Left colon (tissue), 2 donors: ENCODE measurements around the gene PDE4D. TPM values are rescaled to one million over a fixed set of nuclear protein-coding genes. Genes with fewer than 3 reads are reported as not detected.
"Not testable (repeated sequence)": the region's sequence is repeated elsewhere in the genome, so short reads cannot be mapped to it uniquely, and the experiment has no call there.

ENCODE experiments used
- ATAC-seq: fragments of 200-7000 bp; cut with Tn5 transposase; one replicate; pipeline ENCODE4 v1.9.1; 2020; ENCODE audit warnings: mild to moderate bottlenecking, moderate library complexity
- DNase-seq, 2 donors: peaks; one replicate each; pipeline ENCODE4 v3.0.0-alpha.2; 2020
- intact Hi-C, 2 donors: fragments of 100-400 bp; cut with DNase I in 1 of 2; cut with micrococcal nuclease in 1 of 2; formaldehyde crosslinking; loops; one replicate each; pipeline versions ENCODE4 v1.11.2 to v1.14.0; 2022; cut with DNase I, micrococcal nuclease
- total RNA-seq, 2 donors: library from RNA; stranded (reverse); fragmentation: NEBNext Ultra II Directional; extraction: Animal tissue kit (Norgen Biotek cat#: 25700); gene quantifications; one replicate each; pipeline ENCODE4 v1.2.1, GENCODE V29; 2021
- donor health status: DM: no; HTN: no; CAD: no.
- donor health status: DM: yes; HTN: yes; CAD: no.

Gene PDE4D
- total RNA-seq, 2 donors from 2014 or later = 50.6 to 67.8 TPM

DNA sequence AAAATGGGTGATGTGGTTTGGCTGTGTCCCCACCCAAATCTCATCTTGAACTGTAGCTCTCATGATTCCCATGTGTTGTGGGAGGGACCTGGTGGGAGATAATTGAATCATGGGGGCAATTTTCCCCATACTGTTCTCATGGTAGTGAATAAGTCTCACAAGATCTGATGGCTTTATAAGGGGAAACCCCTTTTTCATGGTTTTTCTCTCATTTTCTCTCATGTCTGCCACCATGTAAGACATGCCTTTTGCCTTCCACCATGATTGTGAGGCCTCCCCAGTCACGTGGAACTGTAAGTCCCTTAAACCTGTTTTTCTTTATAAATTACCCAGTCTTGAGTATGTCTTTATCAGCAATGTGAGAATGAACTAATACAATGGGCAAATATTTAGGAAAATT, 108.8 kb downstream of the PDE4D start:
- intact Hi-C loops = loop anchor here in 1 of 2 donors (10.0 kb wide), 1 partner anchor 110 kb away; no protein-coding TSS in a partner anchor
- ATAC-seq, DNase-seq: not testable (repeated sequence)

DNA sequence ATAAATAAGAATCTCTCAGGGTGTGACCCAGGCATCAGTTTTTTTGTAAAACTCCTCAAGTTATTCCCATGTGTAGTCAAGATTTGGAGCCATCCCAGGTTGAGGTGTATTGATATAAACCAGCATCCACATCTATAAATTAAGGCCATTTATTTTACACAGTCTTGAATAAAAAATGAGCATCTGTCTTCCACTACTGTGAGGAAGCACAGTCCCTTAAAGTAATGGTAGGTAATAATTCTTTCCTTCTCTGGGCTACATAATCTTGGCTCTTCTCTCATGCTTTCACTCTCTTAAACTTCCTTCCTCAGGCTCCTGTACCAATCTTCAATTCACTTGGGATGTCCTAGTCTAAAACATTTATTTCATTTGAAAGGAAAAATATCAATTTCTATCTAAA, 110.3 kb downstream of the PDE4D start:
- ATAC-seq (no peak), DNase-seq (no peak)
- intact Hi-C loops = loop anchor here in 1 of 2 donors (10.0 kb wide), 1 partner anchor 108 kb away; no protein-coding TSS in a partner anchor

DNA sequence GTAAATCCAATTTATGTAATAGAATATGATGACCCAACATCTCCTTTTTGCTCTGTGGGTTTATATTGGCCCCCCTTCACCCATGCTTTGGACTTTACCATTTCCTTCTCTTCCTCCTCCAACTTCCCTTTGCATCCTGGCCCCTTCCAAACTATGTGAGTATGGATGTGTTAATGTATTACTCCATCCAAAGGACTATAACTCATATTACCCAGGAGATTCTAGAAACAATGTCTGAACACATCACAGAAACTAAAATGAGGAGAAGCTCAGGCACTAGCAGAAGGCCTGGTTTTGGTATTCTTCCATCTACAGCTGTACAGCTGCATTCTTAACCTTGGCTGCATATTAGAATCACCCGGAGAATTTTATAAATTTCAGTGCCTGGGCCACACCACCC, 110.7 kb downstream of the PDE4D start:
- no peak for ATAC-seq
- DNase-seq = no peak
- intact Hi-C loops = loop anchor here in 1 of 2 donors (10.0 kb wide), 1 partner anchor 108 kb away; no protein-coding TSS in a partner anchor

DNA sequence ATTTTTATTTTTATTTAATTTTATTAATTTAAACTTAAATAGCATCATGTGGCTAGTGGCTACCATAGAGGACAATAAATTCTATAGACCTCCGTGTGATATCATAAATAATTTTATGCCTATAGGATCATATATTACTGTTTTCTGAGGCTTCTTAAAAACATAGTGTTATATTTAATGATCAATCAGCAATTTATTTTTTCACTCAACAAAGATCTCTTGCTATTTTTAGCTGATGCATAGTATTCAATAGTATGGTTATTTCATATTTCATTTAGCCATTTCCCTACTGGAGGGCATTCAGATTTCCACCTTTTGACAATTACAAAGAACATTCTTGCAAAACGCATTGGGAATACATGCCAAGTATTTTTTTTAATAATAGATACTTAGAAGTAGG, 114.1 kb downstream of the PDE4D start:
- intact Hi-C loops = no loop called here
- DNase-seq (no peak), ATAC-seq (no peak)

DNA sequence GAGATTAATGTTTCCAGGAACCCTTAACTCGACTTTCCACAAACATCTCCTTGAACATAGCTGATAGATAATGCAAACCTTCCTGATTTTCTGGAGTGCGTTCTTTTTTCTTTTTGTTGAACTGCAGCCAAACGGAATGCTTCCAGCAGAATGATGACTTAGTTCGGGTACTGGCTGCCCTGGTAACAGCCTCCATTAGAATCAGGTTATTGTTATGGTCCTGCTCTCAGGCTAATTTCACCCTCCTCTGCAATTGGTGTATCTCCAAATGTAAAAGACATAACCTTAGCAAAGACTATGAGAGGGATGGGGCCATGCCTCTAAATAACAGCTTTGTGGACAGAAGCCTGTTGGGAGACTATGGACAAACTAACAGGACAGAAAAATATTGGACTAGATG, 116.5 kb downstream of the PDE4D start:
- no peak for DNase-seq
- intact Hi-C loops = no loop called here
- ATAC-seq = no peak

DNA sequence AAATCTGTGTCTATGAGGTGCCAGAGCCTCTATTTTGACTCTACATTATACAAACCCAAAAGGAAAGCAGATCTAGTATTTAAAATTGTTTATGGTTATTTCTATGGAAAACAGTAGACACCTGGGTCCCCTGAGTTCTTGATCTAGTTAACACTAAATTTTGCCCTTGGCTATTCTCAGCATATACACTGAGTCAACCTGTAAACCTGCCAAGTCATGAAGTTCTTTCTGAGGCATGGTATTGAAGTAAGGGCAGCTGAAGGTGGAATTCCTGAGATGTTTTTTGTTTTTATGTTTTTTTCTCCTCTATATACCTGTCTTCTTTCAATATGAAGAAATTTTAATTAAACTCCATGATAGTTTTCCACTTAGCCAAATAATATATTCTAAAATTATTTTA, 120.2 kb downstream of the PDE4D start:
- intact Hi-C loops = no loop called here
- ATAC-seq = no peak
- DNase-seq = no peak

DNA sequence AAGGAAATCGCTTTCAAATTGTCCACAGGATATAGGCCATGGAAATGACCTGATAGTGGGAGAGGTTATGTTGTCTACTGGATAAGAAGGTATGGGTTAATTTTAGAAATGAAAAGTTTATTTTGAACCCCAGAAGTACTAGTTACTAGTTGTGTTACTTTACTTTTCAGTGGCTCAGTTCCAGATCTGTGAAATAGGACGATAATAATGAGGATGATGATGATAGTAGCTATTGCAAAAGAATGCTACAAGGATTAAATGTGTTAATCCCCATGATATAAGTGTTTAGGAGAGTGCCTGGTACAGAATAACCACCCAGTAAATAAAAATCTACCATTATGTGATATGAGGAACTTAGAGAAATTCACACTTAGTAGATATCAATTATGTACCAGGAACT, 120.8 kb downstream of the PDE4D start:
- no peak for DNase-seq
- no peak for ATAC-seq
- intact Hi-C loops = no loop called here

DNA sequence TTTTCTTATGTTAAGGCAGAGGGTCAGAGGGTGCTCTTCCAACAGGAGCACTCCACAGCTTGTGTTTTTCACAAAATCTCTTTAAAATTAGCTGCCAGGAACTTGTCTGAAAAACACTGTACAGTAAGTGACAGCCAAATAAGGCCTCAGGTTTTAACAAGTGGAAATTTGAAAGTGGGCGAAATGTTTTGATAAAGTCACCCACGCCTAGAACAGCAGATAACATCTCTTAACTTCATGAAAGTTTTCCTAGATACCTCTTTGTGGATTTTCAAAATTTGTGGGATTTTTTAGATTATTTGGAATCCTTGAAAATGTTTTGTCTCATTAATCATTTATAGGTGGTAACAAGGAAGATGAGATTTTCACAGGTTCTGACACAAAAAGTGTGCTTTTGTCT, 121.3 kb downstream of the PDE4D start:
- DNase-seq (no peak), ATAC-seq (no peak)
- intact Hi-C loops = no loop called here

DNA sequence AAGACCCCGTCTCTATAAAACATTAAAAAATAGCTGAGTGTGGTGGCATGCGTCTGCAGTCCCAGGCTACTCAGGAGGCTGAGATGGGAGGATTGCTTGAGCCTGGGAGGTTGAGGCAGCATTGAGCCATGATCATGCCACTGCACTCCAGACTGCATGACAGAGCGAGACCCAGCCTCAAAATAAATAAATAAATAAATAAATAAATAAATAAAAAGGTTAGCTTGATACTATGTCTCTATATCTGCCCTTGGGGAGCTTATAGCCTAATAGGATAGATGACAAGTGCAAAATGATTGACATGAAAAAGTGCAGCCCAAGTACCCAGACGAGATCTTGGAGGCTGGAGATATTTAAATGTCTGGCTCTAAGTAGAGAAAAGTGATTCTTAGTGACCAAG, 122.6 kb downstream of the PDE4D start:
- ATAC-seq (no peak), DNase-seq (no peak)
- intact Hi-C loops = no loop called here

DNA sequence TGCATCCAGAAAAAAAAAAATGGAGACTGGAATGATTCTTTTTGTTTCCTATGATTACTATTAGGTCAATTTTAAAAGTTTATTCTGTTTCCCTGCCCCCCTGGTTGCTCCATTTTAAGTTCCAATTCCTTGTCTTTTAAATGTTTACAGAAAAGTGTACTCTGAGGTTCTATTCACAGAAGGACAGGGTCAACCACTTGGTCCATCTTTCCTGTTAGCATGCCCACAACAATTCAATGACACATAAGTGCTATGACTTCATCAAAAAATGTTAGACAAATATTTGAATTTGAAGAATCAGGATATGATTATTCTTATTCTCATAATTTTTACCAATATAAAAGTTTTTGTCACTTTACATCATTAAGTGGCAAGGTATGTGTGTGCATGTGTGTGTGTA, 123.7 kb downstream of the PDE4D start:
- DNase-seq = no peak
- ATAC-seq = no peak
- intact Hi-C loops = no loop called here

DNA sequence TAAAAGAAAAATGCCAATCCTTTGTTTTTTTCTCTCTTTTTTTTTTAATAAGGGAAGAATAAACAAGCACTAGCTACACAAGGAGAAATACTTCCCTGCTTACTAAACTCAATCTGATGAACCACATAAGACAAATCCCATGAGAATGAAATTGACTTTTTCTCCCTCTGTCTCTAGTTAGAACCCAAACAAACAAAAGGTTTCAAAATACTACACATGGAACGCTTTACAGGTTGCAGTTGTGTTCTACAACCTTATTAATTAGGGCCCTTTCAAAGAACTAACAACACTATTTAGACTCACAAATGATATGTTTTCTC, 124.5 kb downstream of the PDE4D start:
- ATAC-seq (no peak), DNase-seq (no peak)
- intact Hi-C loops = no loop called here

DNA sequence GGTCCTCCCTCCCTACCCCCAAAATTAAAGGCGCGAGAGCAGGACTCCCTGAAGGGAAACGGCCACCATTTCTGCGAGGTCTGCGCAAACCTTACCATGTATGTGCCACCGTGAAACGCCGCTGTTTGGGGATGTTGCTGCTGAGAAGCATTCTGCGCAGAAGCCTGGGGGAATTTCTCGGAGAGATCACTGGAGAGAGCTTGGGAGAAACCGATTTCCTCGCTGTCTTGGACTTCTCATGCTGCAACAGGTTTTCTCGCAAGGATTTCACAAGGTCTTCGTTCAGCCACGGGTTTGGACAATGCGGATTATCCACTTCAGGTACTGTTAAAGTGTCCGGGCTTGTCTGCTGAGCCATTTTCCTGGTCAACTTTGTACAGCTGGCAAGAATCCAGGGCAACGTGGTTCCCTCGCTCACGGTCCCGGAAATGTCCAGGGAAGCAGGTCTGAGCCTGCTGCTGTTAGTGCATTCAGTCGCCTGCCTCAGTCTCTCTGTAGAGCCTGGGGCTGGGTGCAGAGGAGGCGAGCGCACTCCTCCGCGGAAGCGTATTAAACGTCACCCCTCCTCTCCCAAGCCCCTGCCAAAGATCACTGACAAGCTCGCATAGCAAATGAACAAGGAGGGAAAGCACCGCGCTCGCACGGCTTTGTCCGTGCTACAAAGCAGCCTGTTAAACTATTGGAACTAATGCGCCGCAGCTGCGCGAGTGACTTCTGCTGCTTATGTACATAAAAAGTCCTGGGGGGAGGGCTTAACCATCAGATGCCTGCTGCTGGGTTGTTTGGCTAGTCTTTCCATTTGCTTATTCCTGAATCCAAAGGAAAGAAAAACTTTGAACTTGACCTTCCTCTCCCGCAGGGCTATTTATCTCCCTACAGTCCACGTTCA, 125.1 kb downstream of the PDE4D start:
- intact Hi-C loops = no loop called here
- peak; percentile 92 for ATAC-seq
- peak; percentile 71 to 77 for DNase-seq

DNA sequence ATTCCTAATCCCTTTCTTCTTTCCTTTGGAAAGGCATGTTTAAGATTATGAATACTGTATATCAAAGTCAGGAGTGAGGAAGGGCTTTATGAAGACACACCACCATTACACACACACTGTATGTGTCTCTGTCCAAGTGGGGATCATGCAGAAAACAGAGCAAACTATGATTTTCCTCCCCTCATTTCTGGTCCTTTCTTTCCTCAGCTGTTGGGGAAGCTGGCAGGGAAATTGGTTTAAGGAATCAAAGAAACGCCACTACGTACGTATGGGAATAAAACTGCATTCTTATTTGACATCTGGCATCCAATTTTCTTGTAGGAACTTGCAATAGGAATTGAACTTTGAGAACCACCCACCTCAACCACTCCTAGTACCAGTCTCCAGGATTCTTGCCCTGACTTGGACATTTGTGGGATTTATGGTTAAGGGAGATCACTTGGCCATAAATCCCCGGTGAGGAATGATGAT, 125.8 kb downstream of the PDE4D start:
- no peak for DNase-seq
- intact Hi-C loops = no loop called here
- ATAC-seq = no peak

DNA sequence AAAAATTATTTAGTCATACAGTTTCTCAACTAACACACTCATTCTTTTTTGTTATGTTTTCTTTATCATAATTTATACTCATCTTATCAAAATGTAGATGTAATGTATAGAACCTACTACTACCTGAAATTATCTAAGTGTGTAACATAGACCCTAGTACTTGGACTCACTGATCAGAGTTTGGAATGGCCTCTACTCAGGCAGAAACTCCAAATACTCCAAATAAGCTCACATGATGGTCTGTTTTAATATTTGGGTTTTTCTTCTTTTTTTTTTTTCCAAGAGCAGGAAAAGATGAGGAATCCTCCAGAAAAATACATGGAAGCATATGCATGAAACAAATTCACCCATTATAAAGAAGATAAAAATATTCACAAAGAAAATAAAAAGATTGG, 126.3 kb downstream of the PDE4D start:
- intact Hi-C loops = no loop called here
- ATAC-seq = no peak
- DNase-seq = no peak

DNA sequence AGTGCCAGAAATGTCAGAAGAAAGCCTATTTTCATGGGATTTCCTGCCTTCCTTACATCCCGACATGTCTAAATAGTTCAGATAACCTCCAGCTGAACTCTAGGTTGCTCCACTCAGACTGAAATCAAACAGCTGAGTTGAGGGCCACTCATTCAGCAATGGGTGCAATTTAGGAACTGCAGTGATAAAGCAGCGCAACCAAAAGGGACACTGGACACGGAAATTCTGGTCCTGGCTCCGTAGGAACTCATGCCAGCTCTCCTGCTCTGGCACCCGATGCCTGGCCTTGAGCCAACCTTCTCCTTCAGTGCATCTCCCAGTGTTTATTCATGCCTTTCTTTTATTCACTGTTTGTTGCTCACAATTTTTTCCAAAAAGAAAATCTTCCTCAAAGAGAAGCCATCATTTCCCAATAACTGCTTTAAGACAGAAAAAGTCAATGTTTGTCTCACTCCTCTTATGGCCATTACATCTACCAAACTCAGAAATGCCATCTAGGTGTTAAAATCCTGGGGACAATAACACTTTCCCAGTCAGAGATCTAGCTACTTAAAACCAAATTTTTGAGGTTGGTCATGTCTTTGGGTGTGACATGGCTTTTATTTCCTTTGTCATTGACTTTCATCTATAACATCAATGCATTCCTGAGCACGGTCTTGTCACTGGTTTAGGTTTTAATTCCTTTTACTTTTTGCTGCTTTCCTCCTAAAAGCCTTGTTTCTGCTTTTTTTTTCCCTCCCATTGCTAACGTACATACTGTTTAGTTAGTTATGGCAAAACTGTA, 126.9 kb downstream of the PDE4D start:
- no peak for ATAC-seq
- DNase-seq = peak in 1 of 2 donors; percentile 45
- intact Hi-C loops = no loop called here

DNA sequence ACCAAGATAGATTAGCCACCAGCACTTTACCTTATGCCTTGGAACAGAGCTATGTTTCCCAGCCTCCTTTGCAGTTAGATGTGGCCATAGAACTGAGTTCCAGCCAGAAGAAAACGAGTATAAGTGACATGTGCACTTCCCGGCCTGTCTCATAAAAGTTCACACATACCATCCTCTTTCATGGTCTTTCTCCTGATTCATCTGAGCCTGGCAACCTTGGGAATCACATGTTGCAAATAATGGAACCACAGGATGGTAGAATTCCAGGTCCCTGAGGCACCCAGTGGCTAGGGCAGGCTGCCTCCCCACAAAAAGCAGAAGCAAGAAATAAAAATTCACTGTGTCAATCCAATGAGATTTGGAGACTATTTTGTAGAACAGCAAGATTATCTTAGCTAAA, 128.1 kb downstream of the PDE4D start:
- ATAC-seq = no peak

DNA sequence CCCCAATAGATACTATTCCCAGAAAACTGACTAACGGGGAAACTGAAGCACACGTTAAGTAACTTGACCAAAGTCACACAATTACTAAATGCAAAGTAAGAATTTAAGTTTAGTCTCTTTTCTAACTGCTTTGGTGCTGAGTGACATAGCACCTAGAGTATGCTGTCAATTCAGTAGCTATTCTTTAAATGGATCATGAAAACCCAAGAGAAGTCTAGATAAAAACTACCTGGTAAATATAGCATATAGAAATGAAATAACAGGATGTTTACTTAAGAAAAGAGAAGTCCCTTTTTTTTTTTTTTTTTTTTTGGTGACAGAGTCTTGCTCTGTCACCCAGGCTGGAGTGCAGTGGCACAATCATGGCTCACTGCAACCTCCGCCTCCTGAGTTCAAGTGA, 129.2 kb downstream of the PDE4D start:
- no peak for ATAC-seq
- no peak for DNase-seq
- intact Hi-C loops = no loop called here

More for the DNA sequence above, 128.1 kb downstream of the PDE4D start:
- no peak for DNase-seq
- intact Hi-C loops = no loop called here

DNA sequence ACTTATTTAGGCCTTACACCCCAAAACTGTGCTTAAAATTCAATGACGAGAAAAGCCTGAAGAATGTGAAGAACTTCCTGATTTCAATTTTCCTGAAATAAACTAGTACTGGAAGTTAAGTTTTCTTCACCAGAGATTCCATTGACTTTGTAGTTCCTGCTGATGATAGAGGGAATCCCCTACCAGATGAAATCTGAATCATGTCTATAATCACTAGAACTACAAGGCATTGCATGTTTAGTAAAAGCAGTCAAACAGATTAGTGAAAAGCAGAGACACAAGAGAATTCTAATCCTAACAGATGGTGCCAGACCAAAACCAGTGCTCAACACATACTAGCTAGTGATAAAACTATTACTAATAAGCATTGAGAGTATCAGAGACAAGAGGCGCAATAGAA, 130.0 kb downstream of the PDE4D start:
- intact Hi-C loops = no loop called here
- ATAC-seq (no peak), DNase-seq (no peak)

DNA sequence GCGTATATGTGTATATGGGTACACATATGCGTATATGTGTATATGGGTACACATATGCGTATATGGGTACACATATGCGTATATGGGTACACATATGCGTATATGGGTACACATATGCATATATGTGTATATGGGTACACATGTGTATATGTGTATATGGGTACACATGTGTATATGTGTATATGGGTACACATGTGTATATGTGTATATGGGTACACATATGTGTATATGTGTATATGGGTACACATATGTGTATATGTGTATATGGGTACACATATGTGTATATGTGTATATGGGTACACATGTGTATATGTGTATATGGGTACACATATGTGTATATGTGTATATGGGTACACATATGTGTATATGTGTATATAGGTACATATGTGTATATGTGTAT, 131.3 kb downstream of the PDE4D start:
- ATAC-seq, DNase-seq, intact Hi-C loops: not testable (repeated sequence)

DNA sequence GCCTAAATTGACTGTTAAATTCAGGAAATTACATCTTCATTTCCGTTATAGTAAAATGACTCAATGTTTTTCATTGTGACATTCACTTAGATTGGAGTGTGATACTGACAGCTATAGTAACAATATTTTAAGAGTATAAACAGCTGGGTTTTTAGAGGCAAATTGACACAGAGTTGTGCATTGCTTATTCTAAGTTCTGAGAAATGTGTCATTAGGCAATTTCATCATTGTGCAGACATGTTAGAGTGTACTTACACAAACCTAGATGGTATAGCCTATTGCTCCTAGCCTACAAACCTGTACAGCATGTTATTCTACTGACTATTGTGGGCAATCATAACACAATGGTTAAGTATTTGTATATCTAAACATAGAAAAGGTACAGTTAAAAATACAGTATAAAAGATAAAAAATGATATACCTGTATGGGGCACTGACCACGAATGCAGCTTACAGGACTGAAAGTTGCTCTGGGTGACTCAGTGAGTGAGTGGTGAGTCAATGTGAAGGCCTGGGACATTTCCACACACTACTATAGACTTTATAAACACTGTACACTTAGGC, 132.7 kb downstream of the PDE4D start:
- DNase-seq = no peak
- ATAC-seq = no peak
- intact Hi-C loops = no loop called here
